Measurements from ENCODE around the gene MED19.

DNA sequence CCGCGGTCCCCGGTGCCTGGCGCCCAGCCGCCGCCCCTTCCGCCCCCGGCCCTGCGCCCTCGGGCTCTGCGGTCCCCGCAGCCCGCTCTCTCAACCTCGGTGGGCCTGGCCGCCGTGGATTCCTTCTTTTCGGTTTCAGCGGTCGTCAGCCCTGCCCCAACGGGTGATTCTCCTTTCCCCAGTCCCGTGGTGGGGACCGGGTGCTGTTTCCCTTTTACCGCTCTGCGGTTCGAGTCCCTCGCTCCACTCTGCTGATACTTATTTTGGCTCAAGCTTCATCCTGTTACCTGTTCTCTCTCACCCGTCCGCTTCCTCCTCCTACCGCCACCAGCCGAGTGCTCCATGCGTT is 43.6 kb downstream of the MED19 start:
- TF ChIP-seq, protein P1, sequence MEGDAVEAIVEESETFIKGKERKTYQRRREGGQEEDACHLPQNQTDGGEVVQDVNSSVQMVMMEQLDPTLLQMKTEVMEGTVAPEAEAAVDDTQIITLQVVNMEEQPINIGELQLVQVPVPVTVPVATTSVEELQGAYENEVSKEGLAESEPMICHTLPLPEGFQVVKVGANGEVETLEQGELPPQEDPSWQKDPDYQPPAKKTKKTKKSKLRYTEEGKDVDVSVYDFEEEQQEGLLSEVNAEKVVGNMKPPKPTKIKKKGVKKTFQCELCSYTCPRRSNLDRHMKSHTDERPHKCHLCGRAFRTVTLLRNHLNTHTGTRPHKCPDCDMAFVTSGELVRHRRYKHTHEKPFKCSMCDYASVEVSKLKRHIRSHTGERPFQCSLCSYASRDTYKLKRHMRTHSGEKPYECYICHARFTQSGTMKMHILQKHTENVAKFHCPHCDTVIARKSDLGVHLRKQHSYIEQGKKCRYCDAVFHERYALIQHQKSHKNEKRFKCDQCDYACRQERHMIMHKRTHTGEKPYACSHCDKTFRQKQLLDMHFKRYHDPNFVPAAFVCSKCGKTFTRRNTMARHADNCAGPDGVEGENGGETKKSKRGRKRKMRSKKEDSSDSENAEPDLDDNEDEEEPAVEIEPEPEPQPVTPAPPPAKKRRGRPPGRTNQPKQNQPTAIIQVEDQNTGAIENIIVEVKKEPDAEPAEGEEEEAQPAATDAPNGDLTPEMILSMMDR (IDR thresholded peaks at IDR 0.05; ENCODE audit: insufficient read depth, low read length, poor library complexity, severe bottlenecking), result no peak
- TF ChIP-seq EZH2phosphoT487 (conservative IDR thresholded peaks at IDR 0.05; ENCODE audit: low read length), result no peak

All from SU-DHL-6 (cell line).